HG02870 (cell line): ENCODE measurements around the gene BDP1.
"Not testable (repeated sequence)": the region's sequence is repeated elsewhere in the genome, so short reads cannot be mapped to it uniquely, and the experiment has no call there.

Experiments used
- ATAC-seq: cut with Tn5 transposase; IDR thresholded peaks from one replicate; pipeline ENCODE4 v1.9.1; 2021; ENCODE audit warnings: mild to moderate bottlenecking, moderate library complexity; ENCODE audit not compliant: unreplicated experiment

BDP1 gene

DNA sequence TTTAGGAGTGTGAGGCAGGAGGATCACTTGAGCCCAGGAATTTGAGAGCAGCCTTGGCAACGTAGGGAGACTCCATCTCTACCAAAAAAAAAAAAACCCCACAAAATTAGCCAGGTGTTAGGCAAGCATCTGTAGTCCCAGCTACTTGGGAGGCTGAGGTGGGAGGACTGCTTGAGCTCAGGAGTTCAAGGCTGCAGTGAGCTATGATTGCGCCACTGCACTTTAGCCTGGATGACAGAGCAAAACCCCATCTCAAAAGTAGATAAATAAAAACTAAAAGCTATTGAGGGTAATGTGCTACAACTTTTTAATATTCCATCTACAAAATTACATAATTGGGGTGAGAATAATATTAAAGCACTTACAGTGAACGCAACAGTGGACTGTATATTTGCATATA, 5.9 kb downstream of the BDP1 start:
- ATAC-seq = no peak

DNA sequence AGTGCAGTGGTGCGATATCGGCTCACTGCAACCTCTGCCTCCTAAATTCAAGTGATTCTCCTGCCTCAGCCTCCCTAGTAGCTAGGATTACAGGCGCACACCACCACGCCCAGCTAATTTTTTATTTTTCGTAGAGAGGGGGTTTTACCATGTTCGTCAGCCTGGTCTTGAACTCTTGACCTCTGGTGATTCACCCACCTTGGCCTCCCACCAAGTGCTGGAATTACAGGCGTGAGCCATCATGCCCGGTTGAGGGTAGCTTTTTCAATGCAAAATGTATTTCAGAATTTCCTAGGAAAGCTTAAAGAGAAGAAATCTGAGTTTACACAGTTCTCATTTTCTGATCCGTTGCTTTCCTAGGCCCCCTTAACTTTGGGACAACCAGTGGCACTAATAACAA, 15.7 kb downstream of the BDP1 start:
- no peak for ATAC-seq

DNA sequence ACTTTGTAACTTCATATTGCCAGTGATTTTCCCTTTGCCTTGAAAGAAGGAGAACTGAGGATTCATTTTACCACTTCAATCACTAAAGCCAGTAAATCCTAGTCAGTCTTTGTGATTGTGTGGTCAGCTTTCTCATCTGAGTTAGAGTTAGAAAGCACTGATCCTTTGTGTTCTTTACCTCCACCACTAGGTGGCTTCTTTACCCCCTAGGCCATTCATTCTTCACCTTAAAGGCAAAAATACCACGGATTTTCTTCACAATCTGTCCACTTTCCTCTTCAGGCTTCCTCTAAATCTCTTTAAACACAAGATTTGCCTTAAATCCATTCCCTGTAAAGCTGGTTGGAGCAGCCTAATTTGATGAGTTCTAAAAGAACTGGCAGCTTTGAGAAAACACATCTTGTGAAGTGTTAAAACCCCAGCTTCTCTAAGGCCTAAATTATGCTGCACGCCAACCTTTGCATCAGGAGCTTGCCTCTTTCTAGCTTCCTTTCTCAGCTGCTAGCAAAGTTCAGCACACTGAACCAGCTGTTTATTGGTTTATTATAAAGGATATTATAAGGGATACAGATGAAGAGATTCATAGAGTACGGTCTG, 20.4 kb downstream of the BDP1 start:
- ATAC-seq = no peak

DNA sequence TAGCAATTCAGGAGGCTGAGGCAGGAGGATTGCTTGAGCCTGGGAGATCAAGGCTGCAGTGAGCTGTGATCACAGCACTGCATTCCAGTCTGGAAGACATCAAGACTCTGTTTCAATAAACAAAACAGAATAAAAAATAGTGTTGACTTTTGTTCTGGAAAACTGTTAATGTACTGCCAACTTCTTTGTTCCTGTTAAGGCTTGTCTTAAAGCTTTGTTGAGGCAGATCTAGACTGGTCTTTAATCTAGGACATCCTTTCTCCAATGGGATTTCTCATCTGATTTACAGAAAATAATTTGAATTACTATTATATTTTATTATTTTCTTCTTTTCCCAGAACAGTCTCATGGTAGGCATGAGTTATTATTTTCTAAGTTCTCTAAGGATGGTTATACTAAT, 26.0 kb downstream of the BDP1 start:
- no peak for ATAC-seq

DNA sequence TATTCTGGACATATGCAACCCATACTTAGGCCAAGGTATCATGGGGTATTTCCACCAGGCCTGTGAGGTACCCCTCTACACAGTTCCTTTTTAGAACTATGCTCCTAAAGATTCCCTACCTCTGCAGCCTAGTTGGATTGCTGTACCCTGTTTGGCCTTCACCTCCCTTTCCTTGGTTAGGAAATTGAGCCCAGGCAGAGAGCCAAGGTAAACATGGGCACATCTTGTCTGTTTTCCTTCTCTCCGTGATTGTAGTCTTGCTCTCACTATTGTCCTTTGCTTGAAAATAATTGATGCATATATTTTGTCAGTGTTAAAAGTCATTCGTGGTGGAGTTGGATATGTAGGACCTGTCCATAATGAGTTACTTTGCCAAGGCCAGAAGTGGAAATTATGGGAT, 26.7 kb downstream of the BDP1 start:
- no peak for ATAC-seq

DNA sequence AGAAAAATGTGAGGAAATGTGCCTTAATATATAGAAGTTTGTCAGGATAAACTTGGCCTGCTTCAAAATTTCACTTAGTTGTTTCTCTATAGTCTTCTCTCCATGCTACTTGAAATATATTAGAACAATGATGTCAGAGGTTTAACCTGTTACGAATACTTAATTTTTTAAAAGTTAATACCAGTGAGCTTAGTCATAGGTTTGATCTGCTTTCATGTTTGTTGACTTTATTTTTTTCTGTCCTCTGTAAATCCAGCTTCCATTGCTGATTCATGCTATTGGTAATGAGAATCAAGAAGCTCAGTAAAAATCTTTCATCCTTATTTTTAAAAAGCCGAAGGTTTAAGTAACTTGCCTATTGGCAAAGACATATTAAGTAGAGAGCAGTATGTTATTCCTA, 27.9 kb downstream of the BDP1 start:
- ATAC-seq = no peak

DNA sequence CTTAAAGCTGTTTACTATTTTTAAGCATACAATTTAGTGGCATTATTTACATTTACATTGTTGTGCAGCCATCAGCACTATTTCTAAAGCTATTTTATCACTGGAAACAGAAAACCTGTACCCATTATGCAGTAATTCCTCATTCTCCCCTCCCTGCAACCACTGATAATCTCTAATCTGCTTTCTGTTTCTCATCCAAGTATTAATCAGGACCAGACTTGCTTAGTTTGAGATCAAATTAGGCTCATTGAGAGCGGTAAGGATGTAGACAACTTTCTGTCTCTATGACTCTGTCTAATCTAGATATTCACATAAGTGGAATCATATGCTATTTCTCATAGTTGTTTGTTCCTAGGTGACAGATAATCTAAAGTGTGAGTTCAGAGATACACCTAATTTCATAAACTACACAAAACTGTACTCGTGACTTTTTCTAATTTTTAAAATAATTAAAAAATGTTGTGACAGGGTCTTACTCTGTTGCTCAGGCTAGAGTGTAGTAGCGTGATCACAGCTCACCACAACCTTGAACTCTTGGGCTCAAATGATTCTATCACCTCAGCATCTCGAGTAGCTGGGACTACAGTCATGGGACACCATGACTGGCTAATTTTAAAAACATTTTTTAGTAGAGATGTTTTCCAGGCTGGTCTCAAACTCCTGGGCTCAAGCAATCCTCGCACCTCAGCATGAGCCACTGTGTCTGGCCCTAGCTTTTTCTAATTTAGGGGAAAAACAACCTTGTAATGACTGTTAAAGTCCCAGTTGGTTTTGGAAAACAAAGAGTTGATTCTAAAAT, 37.6 kb downstream of the BDP1 start:
- ATAC-seq = no peak

DNA sequence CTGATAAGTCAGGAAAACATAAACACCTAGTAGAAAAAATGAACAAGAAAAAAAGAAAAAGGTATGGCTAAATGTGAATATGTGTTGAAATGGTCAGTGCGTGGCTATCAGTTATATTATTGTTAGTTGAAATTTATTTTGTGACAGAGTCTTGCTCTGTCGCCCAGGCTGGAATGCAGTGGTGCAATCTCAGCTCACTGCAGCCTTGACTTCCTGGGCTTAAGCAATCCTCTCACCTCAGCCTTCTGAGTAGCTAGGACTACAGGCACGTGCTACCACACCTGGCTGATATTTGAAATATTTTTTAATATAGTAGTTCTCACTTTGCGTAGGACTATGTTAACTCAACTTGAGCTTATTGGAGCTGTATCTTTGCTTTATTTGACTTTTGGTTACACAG, 38.8 kb downstream of the BDP1 start:
- ATAC-seq = not testable (repeated sequence)

DNA sequence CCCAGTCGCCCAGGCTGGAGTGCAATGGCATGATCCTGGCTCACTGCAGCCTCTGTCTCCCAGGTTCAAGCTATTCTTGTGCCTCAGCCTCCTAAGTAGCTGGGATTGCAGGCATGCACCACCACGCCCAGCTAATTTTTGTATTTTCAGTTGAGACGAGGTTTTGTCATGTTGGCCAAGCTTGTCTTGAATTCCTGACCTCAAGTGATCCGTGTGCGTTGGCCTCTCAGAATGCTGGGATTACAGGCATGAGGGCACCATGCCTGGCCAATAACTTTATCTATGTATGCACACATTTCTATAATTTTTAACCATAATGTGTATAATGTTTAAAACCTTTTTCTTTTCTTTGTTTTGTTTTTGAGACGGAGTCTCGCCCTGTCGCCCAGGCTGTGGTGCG, 43.3 kb downstream of the BDP1 start:
- ATAC-seq = not testable (repeated sequence)

DNA sequence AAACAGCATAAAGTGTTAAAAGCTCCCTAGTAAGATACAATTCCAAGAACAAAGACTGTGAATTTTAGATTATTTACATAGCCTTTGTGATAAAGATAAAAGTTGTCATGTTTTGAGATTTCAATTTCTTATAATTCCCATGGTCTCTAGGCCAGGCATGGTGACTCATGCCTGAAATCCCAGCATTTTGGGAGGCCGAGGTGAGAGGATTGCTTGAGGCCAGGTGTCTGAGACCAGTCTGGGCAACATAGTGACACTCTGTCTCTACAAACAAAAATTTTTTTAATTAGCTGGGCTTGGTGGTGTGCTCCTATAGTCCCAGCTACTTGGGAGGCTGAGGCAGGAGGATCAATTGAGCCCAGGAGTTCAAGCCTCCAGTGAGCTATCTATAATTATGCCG, 48.1 kb downstream of the BDP1 start:
- no peak for ATAC-seq

DNA sequence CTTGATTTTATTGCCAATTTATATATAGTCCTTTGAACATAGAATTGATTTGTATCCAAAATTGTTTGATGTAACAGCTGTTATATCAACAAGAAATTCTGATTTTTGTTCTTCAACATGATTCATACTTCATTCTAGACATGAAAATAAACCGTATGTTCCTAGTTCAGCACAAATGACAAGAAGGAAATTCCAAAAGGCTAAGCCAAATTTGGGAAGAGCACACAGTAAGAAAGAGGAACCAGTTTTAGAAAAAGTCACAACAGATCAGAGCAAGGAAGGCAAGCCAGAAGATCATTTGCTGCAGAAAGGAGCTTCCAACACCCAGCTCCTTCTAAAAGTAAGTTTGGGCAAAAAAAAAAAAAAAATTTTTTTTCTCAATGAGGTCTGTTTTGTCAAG, 66.7 kb downstream of the BDP1 start:
- no peak for ATAC-seq

DNA sequence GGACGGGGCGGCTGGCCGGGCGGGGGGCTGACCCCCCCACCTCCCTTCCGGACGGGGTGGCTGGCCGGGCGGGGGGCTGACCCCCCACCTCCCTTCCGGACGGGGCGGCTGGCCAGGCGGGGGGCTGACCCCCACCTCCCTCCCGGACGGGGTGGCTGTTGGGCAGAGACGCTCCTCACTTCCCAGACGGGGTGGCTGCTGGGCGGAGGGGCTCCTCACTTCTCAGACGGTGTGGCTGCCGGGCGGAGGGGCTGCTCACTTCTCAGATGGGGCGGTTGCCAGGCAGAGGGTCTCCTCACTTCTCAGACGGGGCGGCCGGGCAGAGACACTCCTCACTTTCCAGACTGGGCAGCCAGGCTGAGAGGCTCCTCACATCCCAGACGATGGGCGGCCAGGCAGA, 70.2 kb downstream of the BDP1 start:
- not testable (repeated sequence) for ATAC-seq

DNA sequence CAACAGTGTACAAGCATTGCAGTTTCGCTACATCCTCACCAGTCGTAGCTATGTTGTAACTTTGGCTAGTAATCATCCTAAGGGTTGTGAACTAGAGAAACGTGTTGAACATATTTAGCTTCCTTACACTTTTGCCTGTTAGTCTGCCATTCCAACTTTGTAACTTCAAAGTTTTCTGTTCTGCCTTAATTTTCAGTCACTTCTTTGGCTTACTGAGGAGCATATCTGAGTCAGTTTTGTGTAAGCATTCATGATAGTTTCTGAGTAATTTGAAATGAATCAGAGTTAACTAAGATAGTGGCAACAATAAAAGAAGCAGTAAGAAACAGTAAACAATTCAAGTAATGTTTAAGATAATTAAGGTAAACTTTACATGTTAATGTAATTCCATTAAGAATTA, 72.8 kb downstream of the BDP1 start:
- ATAC-seq = no peak

DNA sequence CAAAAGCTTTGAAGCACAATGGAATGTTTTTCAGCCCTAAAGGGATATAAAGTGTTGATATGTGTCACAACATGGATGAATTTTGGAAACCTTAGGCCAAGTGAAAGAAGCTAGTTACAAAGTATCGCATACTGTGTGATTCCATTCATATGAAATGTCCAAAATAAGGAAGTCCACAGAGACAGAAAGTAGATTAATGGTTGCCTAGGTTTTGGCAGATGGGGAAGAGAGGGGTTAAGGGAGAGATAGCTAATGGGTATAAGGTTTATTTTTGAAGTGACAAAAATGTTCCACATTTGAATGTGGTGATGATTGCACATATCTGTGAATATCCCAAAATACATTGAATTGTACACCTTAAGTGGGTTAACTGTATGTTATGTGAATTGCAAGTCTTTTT, 74.2 kb downstream of the BDP1 start:
- no peak for ATAC-seq

DNA sequence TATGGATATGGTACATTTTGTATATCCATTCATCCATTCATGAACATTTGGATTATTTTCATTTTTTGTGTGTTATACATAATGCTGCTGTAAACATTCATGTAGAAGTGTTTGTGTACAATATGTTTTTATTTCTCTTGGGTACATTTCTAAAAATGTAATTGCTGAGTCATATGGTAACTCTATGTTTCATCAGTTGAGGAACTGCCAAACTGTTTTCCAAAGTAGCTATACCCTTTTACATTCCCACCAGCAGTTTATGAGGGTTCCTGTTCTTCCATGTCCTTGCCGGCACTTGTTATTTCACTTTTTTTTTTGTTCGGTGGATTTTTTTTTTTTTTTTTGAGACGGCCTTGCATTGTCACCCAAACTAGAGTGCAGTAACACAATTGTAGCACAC, 77.7 kb downstream of the BDP1 start:
- ATAC-seq = no peak

DNA sequence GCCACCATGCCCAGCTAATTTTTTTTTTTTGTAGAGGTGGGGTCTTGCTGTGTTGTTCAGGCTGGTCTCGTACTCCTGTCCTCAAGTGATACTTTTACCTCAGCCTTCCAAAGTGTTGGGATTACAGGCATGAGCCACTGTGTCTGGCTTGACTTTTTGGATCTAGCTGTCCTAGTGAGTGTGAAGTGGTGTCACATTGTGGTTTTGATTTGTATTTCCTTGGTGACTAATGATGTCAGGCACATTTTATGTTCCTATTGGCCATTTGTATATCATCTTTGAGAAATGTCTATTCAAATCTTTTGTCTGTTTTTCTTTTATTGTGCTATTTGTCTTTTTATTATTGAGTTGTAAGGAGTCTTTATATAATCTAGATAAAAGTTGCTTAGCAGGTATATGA, 78.2 kb downstream of the BDP1 start:
- peak; percentile 50 for ATAC-seq

DNA sequence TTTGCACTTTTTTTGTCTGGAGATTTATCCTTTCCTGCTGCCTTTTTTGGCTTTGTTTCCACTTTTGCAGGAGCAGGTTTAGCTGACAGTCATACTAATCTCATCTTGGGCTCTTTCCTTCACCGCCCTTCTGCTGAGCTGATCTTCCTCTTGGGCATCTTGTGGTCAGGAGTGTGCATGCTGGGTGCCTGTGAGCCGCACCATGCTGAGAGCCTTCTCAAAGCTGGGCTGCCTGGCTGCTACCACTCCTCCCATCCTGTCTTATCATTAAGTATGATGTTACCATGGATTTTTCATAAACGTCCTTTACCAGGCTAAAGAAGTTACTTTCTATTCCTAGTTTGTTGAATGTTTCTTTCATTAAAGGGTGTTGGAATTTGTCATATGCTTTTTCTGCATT, 82.2 kb downstream of the BDP1 start:
- no peak for ATAC-seq

DNA sequence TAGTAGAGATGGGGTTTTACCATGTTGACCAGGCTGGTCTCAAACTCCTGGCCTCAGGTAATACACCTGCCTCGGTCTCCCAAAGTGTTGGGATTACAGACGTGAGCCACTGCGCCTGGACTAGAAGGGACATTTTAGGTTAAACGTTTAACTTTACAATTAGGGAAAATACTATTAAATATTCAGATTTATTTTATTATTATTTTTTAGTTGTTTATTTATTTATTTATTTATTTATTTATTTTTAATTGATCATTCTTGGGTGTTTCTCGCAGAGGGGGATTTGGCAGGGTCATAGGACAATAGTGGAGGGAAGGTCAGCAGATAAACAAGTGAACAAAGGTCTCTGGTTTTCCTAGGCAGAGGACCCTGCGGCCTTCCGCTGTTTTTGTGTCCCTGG, 95.4 kb downstream of the BDP1 start:
- not testable (repeated sequence) for ATAC-seq

DNA sequence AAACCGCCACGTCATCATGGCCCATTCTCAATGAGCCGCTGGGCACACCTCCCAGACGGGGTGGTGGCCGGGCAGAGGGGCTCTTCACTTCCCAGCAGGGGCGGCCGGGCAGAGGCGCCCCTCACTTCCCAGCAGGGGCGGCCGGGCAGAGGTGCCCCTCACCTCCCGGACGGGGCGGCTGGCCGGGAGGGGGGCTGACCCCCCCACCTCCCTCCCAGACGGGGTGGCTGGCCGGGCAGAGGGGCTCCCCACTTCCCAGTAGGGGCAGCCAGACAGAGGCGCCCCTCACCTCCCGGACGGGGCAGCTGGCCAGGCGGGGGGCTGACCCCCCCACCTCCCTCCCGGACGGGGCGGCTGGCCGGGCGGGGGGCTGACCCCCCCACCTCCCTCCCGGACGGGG, 96.1 kb downstream of the BDP1 start:
- not testable (repeated sequence) for ATAC-seq

DNA sequence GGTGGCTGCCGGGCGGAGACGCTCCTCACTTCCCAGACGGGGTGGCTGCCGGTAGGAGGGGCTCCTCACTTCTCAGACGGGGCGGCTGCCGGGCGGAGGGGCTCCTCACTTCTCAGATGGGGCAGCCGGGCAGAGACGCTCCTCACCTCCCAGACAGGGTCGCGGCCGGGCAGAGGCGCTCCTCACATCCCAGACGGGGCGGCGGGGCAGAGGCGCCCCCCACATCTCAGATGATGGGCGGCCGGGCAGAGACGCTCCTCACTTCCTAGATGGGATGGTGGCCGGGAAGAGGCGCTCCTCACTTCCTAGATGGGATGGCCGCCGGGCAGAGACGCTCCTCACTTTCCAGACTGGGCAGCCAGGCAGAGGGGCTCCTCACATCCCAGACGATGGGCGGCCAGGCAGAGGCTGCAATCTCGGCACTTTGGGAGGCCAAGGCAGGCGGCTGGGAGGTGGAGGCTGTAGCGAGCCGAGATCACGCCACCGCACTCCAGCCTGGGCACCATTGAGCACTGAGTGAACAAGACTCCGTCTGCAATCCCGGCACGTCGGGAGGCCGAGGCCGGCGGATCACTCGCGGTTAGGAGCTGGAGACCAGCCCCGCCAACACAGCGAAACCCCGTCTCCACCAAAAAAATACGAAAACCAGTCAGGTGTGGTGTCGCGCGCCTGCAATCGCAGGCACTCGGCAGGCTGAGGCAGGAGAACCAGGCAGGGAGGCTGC, 96.7 kb downstream of the BDP1 start:
- ATAC-seq = not testable (repeated sequence)

DNA sequence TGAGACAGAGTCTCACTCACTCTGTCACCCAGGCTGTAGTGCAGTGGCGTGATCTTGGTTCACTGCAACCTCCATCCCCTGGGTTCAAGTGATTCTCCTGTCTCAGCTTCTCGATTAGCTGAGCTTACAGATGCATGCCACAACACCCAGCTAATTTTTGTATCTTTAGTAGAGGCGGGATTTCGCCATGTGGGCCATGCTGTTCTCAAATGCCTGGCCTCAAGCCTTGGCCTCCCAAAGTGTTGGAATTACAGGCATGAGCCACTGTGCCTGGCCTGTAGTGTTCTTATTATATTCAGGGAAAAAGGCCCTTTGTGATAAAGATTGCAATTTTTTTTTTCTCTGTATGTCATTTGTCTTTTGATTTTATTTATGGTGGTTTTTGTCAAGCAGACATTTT, 107.7 kb downstream of the BDP1 start:
- no peak for ATAC-seq

DNA sequence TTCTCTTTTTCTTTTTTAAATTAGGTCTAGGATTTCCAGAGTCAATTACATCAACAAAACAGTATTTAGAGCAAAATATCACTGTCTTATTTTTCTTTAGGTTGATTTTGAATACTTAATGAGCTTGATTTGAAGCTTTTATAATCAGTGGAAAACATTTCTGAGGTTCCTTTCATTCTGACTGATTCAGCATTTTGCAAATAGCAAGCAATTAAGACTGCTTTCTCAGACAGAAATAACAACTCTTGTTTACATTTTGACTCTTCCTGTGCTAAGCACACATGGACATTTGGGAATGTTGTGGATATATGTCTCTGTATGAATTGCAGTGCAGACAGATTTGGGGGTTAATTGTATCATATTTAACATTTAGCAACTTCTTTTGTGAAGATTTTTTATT, 109.4 kb downstream of the BDP1 start:
- no peak for ATAC-seq
